GM19025 (cell line): ENCODE measurements around the gene FLNA.
"Not testable (repeated sequence)": the region's sequence is repeated elsewhere in the genome, so short reads cannot be mapped to it uniquely, and the experiment has no call there.

Source experiments
- ATAC-seq: cut with Tn5 transposase; IDR thresholded peaks from one replicate; pipeline ENCODE4 v1.9.1; 2021; ENCODE audit warnings: mild to moderate bottlenecking, low read depth, moderate library complexity; ENCODE audit not compliant: unreplicated experiment

The FLNA gene

DNA sequence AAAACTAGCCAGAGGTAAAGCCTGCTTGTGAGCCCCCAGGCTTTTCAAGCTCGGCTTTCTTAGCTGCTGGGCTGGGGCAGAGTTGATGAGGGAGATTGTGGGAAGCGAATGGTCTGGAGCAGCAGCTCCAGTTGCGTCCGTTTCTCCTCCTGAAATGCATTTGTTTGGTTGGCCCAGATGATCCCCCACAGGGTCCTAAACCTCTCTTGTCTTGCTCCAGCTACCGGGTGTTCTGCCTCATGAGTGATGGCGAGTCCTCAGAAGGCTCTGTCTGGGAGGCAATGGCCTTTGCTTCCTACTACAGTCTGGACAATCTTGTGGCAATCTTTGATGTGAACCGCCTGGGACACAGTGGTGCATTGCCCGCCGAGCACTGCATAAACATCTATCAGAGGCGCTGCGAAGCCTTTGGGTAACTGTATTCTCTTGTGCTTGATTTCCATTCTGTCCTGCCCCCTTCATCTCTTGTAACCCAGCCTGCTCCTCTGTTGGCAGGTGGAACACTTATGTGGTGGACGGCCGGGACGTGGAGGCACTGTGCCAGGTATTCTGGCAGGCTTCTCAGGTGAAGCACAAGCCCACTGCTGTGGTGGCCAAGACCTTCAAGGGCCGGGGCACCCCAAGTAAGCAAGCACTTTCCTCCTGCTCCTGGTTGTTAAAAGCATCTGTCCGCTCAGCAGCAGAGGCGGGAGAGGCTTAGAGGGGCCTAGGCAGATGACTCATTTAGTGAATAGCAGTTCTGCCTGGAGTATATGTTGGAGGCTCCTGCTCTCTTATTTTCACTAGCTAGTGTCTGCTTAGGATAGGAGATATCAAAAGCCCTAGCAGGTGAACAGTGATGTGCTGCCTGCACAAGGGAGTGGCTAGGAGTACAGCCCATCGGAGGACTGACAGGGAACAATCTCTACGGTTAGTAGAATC, 63.6 kb downstream of the FLNA start:
- no peak for ATAC-seq

GRCh38 chrX:154309041-154309775, 65.2 kb downstream of the FLNA start:
- ATAC-seq, result no peak

DNA sequence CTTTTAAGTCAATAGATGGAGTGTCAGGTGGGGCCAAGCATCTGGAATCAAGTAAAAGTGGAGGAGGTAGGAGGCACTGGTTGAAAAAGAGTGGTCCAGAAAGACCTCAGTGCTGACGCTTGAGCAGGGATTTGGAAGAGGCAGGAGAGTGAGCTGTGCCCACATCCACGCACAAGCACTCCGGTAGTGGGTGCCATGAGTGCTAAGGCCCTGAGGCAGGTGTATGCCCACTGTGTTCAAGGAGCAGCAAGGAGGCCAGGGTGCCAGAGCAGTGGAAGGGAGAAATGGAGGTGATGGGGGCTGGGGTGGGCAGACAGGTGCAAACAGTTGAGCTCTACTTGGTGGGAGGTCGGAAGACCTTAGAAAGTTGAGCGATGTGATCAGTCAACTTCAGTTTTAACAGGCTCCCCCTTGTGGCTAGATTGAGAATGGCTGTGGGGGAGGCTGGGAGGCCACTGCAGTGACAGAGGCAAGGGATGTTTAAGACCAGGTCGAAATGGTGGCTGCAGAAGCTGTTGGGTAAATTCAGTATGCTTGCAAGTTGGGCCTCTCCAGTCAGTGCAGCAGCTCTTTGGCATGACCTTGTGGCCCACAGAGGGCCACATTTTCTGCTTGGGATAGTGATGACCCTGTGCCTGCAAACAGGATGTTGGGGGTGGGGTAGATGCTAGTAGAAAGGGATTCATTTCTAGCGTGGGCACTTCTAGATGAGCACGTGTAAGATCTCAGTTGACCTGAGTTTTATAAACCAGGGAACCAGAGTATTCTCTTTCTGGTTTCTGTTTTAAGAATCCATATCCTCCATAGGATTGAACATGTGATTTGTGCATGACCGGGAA, 66.1 kb downstream of the FLNA start:
- ATAC-seq, result no peak

DNA sequence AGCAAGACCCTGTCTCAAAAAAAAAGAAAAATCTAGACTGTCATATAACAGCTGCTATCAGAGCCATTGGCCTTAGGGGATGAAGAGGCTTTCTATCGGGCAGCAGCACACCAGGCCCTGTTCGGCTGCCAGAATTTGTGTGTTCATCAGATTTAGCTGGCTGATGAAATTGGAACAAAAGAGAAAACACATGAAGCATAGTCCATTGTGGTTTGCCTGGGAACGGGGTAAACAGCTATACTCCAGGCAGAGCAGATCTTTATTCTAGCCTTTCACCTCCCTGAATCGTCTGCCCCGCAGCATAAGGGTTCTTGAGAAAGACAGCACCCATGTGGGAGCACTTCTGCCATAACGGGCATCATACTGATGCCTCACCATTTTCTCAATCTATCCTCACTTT, 67.2 kb downstream of the FLNA start:
- no peak for ATAC-seq

GRCh38 chrX:154305541-154306205, 68.8 kb downstream of the FLNA start:
- no peak for ATAC-seq

DNA sequence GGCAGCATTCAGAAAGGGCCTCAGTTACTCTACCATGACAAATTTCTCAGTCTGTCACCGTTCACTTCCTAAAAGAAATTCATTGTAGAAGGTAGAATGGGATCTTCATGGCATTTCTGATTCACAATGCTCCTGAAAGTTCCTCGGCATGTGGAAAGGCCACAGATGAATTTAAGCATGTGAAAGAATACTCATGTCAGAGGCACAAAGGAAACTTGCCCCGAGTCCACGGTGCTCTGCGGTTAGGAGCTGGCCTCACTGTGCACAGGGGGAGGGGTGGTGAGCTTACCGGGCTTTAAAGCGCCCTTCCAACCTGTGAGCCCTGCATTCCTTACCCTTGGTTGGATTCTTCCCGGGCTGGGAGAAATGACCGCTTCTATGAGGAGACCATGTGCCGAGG, 69.6 kb downstream of the FLNA start:
- no peak for ATAC-seq

DNA sequence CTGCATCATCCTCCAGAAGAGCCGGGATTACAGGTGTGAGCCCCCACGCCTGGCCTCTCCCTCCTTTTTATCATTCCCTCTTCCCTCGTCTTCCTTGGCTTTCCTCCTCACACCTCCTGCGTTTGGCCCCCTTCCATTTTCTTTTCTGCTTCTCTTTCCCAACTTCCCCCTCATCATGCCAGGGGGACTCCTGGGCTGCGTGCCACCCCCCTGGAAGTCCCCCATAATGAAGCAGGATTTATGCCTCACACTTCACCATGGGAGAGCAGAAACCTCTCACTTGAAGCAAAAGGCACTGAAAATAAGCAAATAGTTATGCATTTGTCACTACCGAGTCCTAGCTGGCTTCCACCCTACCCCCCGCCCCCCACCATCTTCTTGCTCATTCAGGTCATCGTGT, 71.0 kb downstream of the FLNA start:
- no peak for ATAC-seq

- ATAC-seq, result not testable (repeated sequence)
Measured at GRCh38 chrX:154302998-154303397, 71.4 kb downstream of the FLNA start.

GRCh38 chrX:154300816-154301215, 73.6 kb downstream of the FLNA start:
- no peak for ATAC-seq
